ENCODE measurements around the gene VPS45.

Gene VPS45

DNA sequence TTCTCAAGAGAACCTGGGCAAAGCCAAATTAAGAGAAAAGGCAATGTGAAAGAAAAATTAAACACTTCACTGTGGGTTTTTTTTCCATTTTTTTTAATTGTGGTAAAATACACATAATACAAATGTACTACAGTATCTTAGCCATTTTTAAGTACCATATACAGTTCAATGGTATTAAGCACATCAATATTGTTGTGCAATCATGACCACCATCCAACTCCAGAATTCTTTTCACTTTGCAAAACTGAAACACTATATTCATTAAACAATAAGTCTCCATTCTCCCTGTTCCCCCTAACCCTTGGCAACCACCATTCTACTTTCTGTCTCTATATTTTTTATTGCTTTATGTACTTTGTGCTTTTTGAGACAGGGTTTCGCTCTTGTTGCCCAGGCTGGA, 39.3 kb upstream of the VPS45 start:
- ChIA-PET CTCF (no interaction called here), POLR2A (no interaction called here)
- TF ChIP-seq ZBTB10 (tag by site-specific recombination; IDR thresholded peaks at IDR 0.05): no peak

DNA sequence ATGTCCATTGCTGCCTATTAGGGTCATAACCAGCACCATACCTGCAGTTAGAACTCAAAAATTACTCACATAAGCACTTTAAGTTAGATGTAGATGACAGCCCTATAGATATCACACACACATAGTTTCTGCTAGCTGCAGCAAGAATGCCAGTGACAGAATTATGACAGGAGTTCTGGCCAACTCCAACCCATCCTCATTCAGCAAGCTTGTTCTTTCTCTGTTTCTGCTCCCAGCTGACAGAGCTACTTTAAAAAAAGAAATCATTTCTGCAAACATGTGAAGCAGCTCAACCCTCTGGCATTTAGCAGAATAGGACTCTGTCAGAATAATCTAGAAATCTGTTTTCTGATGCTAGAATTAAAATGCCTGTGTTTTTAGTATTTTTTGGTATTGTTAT, 33.2 kb upstream of the VPS45 start:
- Histone ChIP-seq H3K4me1 (ENCODE audit: control insufficient read depth, insufficient read depth, low read length) (no peaks in the 10 kb centered on the region), H3K9me3 (ENCODE audit: control insufficient read depth, insufficient read depth, low read depth, low read length) (no peaks in the 10 kb centered on the region), H3K4me3 (ENCODE audit: low read depth, low read length) (no peak overlapping the region), H3K36me3 (ENCODE audit: control insufficient read depth in 2 of 2, insufficient read depth in 1 of 2, low read length in 2 of 2) (no peaks in the 10 kb centered on the region), H3K27ac (ENCODE audit: extremely low read depth, low read depth, low read length) (no peak overlapping the region)
- TF ChIP-seq ZSCAN4 (tag by site-specific recombination; IDR thresholded peaks at IDR 0.05) (no peak), ZNF704 (tag by site-specific recombination; IDR thresholded peaks at IDR 0.05) (no peak), HOXA7 (CRISPR knock-in tag; IDR thresholded peaks at IDR 0.05; ENCODE audit: borderline replicate concordance) (no peak), ZNF121 (tag by site-specific recombination; IDR thresholded peaks at IDR 0.05) (no peak), ZNF423 (tag by site-specific recombination; IDR thresholded peaks at IDR 0.05) (no peak), PRDM4 (tag by site-specific recombination; IDR thresholded peaks at IDR 0.05) (no peak), ZNF169 (tag by site-specific recombination; IDR thresholded peaks at IDR 0.05) (no peak), ZNF202 (tag by site-specific recombination; IDR thresholded peaks at IDR 0.05; ENCODE audit: borderline replicate concordance) (no peak), ZNF266 (tag by site-specific recombination; IDR thresholded peaks at IDR 0.05; ENCODE audit: low read depth) (no peak), ZNF248 (tag by site-specific recombination; IDR thresholded peaks at IDR 0.05) (no peak)
- TF ChIP-seq, protein P1, sequence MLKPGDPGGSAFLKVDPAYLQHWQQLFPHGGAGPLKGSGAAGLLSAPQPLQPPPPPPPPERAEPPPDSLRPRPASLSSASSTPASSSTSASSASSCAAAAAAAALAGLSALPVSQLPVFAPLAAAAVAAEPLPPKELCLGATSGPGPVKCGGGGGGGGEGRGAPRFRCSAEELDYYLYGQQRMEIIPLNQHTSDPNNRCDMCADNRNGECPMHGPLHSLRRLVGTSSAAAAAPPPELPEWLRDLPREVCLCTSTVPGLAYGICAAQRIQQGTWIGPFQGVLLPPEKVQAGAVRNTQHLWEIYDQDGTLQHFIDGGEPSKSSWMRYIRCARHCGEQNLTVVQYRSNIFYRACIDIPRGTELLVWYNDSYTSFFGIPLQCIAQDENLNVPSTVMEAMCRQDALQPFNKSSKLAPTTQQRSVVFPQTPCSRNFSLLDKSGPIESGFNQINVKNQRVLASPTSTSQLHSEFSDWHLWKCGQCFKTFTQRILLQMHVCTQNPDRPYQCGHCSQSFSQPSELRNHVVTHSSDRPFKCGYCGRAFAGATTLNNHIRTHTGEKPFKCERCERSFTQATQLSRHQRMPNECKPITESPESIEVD (tag by site-specific recombination; IDR thresholded peaks at IDR 0.05): no peak
- TF ChIP-seq, protein P2, sequence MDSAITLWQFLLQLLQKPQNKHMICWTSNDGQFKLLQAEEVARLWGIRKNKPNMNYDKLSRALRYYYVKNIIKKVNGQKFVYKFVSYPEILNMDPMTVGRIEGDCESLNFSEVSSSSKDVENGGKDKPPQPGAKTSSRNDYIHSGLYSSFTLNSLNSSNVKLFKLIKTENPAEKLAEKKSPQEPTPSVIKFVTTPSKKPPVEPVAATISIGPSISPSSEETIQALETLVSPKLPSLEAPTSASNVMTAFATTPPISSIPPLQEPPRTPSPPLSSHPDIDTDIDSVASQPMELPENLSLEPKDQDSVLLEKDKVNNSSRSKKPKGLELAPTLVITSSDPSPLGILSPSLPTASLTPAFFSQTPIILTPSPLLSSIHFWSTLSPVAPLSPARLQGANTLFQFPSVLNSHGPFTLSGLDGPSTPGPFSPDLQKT (IDR thresholded peaks at IDR 0.05; ENCODE audit: borderline replicate concordance, low read depth, low read length): no peak
- CTCF ChIA-PET: interaction anchor here (1.1 kb wide), 1 partner anchor 16 kb away, joined by 7 read pairs; no protein-coding TSS in a partner anchor
- POLR2A ChIA-PET: interaction anchor here (1.7 kb wide), 1 partner anchor 23 kb away, joined by 4 read pairs; no protein-coding TSS in a partner anchor

More for the DNA sequence above, 39.3 kb upstream of the VPS45 start:
- Histone ChIP-seq H3K36me3 (ENCODE audit: control insufficient read depth in 2 of 2, insufficient read depth in 1 of 2, low read length in 2 of 2) (no peaks in the 10 kb centered on the region), H3K4me1 (ENCODE audit: control insufficient read depth, insufficient read depth, low read length) (no peaks in the 10 kb centered on the region), H3K27ac (ENCODE audit: extremely low read depth, low read depth, low read length) (no peak overlapping the region), H3K9me3 (ENCODE audit: control insufficient read depth, insufficient read depth, low read depth, low read length) (no peaks in the 10 kb centered on the region), H3K4me3 (ENCODE audit: low read depth, low read length) (no peak overlapping the region)
